GM21619 (cell line): ENCODE data around the gene SYT1.
"Not testable (repeated sequence)": the region's sequence is repeated elsewhere in the genome, so short reads cannot be mapped to it uniquely, and the experiment has no call there.

ENCODE experiments used
- ATAC-seq: cut with Tn5 transposase; IDR thresholded peaks from one replicate; pipeline ENCODE4 v1.9.1; 2021; ENCODE audit not compliant: unreplicated experiment

The SYT1 gene

DNA sequence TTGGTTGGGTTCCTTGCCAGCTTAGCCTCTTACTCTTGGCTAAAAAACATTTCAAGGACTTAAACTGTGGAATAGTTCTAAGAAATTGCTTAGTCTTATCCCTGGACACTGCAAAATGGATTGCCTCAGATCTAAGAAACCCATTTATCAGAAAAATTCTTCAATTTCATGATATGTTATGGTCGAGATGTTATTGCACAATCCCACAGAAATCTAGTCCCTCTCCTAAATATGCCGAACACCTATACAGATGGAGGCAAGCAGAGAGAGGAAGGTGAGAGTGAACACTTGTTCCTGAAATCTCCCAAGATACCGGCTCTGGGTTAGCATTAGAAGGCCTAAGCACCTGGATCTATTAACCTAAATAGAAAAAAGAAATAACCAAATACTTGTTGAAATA, 559.0 kb downstream of the SYT1 start:
- no peak for ATAC-seq

DNA sequence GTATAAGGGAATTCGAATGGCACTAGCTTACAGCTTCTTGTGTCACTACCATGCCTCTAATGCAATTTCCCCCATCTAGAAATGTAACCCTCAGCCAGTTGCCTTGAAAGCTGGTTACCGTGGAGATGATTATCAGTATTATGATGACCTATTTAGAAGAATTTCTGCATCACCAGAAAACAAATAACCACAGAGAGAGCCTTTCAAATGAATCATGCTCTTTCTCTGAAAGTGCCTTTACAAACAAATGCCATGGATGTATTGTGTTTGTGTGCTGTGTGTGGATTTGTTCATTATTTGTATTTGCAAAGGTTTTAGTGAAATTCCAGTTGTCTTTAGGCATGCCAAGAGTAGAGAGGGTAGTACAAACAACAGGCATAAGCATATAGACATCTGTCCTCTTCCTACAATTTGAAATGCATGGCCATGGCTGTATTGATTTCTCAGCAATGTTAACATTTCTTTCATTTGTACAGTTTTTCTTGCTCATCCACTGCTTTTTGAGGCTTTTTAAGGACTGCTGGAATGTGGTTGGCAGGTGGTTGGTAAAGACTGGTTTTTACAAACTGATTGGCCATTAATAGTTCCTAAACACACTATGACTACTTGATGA, 559.6 kb downstream of the SYT1 start:
- no peak for ATAC-seq

DNA sequence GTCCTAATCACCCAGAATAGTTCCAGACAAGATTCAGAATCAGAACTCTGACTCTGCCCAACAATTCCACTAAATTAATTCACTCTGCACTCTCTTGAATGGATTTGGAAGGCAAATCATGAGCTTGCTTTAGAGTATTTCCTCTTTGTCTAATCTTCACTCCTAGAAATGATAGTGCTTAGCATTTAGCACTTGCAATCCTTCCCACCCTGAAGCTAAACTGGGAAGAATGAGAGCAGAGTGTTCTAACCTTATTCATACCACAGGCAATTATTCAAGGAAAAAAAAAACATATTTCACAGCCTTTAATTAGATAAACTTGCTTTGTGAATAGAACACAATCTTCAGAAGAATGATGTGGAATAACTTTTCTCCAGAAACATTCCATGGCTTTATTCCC, 561.5 kb downstream of the SYT1 start:
- no peak for ATAC-seq

DNA sequence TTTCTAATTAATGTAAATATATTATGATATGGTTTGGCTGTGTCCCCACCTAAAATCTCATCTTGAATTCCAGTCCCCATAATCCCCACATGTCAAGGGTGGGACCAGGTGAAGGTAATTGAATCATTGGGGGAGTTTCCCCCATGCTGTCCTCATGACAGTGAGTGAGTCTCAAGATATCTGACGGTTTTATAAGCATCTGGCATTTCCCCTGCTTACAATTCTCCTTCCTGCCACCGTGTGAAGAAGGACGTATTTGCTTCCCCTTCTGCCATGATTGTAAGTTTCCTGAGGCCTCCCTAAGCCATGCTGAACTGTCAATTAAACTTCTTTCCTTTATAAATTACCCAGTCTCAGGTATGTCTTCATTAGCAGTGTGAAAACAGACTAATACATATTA, 562.2 kb downstream of the SYT1 start:
- ATAC-seq = not testable (repeated sequence)

DNA sequence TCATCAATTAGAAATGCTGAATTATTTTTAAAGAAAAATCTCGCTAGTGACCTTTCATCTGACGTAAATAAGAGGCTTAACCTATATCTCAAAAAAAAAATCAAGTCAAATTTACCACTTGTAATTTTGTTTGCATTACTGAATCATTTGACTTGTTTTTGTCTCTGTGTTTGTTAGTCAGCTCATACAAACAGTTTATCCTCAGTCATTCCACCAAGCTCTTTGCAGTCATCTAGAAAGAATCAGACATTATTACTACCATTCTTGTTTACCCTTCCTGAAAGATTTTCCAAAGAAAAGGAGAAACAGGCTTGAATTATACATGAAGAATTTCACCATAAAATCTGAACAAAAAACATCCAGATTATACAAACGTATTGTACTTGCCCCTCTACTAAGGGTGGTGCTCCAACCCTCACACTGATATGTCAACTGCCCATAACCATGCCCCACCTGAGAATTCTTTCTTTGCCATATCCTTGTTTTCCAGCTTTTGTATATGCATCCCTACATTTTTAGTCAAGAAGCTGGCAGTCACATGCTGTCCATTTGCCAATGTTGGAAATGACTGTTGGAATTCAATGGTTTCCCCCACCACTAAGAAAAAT, 569.0 kb downstream of the SYT1 start:
- ATAC-seq = no peak

DNA sequence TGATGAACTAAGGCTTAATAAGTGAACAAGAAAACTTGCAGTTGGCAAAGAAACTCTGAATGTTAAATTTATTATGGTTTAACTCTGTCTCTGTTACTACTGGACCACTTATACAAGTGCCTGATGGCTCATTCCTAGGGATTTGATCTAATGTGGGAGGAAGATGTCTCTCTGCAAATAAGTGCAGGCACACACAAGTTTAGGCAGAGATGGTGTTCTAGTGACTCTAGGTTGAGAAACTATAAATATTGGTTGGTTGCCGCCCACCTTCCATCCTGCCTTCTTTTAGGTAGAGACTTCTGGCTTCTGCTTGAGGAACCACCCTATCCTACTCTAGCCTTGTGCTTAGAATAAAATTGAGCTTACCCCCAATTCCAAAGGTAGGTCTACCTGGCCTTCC, 570.0 kb downstream of the SYT1 start:
- ATAC-seq = no peak

DNA sequence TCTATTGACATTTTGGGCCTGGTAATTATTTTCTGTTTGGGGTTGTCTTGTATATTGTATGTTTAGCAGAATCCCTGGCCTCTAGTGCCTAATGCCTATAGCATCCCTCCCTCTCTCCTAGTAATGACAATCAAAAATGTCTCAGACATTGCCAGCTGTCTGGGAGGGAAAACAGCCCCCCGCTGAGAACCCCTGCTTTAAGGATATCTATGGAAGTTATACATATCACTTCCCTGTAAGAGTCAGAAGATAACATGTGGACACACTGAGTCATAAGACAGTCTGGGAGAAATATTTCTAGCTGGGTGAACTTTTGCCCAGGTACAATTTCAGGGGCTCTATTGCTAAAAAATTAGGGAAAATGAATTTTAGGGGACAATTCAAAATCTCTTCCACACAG, 571.2 kb downstream of the SYT1 start:
- ATAC-seq = no peak

DNA sequence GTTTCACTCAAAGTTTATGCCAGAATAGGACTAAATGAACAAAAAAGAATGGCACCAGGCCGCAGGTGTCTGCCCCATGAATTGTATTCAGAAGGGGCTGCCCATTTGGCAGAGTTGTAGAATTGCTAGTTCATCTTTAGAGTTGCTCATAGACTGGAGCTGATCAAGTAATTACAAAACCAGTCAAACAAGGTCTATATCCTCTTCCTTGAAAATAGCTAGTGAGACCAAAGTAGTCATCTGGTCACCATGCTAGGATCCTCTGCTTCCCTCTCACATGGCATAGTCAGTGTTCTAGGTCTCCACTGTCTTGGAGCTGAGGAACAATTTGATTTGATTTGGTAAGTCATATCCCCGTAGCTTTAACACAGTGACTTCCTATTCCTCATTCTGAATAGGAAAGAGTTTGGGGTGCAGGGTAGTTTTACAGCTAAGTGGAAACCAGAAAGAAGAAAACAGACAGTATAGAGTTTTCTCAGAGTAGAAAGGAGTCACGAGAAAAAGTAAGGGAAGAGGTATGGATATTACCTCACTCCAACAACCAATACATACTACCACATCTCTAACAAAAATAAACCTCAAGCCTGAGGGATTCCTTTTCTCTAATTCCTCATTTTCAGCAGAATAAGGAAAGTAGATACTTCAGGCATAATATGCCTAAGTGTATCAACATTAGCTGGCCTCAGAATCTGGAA, 574.1 kb downstream of the SYT1 start:
- ATAC-seq = no peak

DNA sequence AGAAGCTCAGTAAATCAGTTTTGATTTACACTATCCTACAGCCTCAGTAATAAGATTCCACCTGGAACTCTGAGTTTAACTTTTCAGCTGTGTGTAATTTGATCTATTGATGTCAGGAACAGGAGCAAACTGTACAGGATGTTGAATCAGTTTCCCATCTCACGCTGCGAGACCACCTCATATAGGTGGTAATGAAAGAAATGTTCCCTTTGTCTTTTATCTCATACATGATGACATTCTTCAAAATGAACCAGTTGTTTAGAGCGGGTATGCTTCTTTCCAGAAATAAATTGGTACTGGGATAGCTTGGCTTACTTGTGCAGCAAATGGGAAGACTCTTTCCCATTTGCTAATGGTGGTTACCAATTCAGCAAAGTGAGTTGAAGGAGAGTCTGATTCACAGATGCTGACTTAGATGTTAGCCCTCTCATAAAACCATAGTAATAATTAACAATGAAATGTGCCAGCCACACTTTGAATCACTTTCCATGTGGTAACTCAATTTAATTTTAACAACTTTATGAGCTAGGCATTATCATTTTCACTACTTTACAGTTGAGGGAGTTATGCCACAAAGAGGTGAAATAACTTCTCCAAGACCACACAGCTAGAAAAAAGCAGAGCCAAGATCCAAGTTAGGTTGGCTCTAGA, 574.7 kb downstream of the SYT1 start:
- no peak for ATAC-seq

DNA sequence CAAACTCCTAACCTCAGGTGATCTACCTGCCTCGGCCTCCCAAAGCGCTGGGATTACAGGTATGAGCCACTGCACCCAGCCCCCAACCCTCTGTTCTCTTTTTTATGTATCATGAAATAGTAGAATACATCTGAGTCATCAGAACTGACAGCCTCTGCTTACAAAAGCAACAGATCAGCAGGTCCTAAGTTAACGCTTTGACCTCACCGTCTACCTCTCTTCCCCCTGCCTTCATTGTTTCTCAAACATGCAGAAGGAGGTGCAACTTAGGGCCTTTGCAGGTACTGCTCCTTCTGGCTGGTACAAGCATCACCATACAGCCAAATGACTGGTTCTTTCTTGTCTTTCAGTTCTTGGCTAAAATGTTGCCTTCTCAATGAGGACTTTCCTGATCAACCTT, 577.0 kb downstream of the SYT1 start:
- no peak for ATAC-seq

DNA sequence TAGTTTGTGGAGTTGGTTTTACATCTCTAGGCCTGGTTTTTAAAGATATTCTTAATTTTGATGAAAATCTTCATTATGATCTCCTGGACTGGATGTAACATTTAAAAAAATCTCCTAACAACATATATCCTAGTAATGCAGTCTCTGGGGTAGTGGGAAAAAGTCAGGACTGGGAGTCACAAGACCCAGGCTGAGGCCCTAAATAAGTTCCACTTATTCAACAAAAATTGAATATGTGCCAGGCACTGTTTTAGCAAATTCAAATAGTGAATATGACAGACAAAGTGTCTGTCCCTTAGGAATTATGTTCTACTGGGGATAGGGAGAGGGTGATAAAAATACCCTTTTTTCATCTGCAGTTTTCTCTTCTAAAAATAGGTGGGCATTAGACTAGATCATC, 577.8 kb downstream of the SYT1 start:
- no peak for ATAC-seq

DNA sequence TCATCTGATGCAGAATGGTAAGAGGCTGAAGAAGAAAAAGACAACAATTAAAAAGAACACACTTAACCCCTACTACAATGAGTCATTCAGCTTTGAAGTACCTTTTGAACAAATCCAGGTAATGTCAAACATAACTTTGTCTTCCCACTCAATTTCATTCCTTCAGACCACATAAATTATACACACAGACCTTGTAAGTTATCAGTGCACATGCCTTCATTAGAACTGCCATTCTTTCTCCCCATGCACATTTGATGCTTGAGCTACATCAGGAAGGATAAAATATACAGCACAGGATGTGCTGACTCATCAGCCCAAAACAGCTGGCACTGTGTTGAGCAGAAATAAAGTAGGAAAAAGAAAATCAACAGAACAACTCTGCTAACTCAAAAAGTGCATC, 579.5 kb downstream of the SYT1 start:
- no peak for ATAC-seq

DNA sequence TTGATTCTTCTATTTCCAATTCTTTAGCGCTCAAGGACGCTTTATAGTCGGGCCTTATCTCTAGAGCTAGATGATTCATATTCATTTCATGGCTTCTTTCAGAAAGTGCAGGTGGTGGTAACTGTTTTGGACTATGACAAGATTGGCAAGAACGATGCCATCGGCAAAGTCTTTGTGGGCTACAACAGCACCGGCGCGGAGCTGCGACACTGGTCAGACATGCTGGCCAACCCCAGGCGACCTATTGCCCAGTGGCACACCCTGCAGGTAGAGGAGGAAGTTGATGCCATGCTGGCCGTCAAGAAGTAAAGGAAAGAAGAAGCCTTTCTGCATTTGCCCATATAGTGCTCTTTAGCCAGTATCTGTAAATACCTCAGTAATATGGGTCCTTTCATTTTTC, 584.2 kb downstream of the SYT1 start:
- ATAC-seq = no peak

DNA sequence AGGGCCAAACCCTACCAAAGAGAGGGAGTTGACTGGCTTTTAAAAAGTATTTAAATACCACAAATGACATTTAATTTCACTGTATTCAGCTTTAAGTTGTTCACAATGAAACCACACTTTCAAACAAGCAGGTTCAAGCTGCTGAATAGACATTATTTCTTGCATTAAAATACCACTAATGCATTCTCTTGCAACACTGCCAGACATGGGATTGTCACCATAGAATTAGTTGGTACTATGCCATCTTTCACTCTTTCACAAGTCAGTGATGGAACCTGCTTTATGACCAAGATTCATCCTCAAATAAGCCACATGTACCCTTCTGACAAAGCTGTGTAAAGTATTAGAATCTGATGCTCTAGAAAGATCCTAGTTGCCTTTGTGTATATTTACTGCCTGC, 586.8 kb downstream of the SYT1 start:
- no peak for ATAC-seq

DNA sequence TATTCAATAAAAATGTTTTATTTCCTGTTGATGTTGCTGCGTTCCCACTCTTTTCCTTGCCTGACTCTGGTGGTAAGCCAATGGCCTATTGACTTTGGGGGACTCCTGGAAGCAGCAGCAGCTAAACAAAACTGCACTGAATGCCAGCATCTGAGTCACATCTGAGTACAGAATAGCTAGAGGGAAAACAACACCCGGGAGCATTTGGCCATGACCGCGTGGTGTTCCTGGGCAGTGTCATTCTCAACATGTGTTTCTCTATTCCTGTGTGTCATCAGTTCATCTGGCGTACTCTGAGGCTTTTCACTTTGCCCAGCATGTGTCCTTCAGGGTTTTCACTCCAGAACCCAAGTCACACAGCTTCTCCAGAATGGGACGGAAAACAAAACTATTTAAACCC, 587.4 kb downstream of the SYT1 start:
- no peak for ATAC-seq

DNA sequence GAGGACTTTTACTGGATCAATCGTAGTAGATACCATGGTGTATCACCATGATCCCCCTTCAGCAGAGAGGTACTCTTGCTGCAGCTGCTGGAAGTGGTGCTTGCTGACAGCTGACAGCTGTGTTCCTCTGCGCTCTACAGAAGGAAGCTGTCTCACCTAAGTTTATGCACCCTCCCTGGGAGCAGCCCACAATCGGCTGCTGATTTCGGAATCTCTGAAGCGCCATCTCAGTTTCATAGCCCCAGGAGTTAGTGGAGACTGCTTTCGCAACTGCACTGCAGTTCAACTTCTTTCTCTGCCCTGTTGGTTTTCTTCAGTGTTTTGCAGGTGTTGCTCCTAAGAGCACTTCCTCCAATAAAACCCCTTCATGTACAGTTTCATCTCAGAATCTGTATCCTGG, 588.3 kb downstream of the SYT1 start:
- no peak for ATAC-seq

DNA sequence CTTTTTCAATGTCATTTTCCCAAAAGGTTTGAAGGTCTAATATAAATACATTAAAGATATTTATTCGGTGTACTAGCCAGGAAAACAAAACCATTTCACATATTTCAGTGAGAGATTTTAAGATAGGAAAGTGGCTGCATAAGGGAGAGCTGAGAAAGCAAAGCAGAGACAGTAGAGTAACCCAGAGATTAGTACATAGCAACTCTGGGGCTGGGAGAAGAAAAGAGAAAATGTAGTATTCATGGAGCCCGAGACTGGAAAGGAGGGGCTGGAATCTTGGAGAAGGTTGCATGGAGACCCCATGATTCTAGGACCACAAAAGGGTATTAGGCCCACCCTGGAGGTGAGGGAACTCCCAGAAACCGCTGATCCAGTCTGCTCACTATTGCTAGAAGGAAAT, 589.2 kb downstream of the SYT1 start:
- ATAC-seq = no peak

DNA sequence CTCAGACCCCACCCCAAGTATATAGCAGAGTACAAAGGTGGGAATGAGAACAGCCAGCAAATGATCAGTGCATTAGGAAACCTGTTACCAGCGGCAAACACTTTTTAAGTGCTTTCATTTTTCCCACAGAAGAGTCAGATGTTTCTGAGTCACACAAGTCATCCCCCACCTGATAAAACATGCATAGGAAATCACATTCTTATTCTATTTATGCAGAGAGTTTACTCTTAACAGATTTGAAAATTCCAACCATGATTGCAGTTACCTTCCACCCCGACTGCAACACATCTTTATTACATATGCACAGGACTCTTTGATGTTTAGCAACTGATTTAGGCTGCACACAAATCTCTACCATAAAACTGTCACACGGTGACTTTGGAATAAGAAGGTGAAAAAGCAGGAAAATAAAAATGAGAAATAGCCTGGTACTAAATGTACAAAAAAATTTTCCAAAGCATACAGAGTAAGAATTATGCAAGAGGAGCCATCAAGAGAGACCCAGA, 589.8 kb downstream of the SYT1 start:
- ATAC-seq = no peak

DNA sequence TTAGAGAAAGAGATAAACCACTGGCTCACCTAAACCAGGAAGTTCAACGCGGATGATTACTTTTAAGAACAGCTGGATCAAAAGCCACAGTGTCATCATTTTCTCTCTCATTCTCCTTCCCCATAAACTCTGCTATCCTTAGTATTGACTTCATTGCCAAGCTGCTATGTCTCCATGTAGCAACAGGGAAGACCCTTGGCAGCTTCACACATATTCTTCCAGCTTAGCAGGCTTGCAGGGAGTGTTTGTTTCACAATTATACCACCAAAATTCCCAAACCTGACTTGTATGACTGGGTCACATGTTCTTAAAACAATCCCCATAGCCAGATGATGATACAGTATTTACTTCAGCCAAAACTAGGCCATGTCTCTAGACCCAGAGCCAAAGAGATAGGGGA, 590.7 kb downstream of the SYT1 start:
- ATAC-seq = no peak

DNA sequence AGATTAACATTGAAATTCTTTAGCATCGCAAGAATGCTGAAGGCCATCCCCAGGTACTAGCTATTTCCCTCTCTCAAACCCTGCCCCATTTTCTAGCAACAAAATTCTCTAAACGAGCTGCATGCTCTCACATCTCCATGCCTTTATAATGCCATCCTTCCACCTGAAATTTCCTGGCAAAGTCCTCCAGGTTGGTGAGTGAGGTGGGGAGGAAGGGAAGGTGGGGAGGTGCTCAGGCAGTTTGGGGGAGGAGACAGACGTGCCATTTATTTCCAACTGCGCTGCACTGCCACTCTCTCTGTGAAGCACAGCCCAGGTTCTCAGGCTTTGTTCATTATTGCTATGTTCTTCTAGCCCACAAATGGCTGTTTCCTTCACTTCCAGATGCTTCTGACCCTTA, 617.7 kb downstream of the SYT1 start:
- ATAC-seq = no peak

DNA sequence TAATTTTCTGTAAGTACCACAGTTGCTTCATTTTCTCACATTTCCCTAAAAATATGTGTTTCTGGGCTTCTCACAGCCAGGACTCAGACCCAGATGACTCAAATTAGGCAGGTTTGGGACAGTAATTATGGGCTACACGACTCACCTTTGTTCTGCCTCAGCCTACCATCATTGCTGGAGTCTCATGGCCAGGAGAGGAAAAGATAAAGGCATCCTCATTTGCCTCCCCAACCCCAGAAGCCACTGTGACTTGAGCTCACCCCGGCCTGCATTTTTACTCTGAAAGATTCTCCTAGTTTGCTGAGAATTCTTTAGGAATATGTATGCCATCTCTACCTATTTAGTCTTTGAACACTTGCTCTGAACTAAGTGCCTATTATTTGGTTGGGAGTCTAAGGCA, 618.3 kb downstream of the SYT1 start:
- no peak for ATAC-seq

DNA sequence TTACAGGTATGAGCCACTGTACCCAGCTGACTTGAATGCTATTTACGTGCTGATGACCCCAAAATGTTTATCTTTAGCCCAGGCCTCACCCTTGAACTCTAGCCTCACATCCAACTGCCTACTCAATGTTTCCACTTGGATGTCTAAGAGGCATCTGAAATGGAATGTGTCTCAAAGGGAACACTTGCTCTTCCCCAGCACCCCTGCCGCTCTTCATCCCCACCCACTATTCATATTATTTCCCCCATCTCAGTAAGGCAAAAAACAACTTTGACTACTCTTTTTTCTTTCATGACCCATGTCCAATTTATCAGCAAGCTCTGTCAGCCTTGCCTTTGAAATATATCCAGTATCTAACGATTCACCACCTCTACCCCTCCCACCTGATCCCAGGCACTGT, 621.6 kb downstream of the SYT1 start:
- no peak for ATAC-seq
